ENCODE data around the gene OXLD1.

GRCh38 chr17:81666342-81667191, at the start of gene OXLD1, which contains the start of gene CCDC137:
- TF ChIP-seq CTCF (IDR thresholded peaks at IDR 0.05): no peak
- TF ChIP-seq POLR2A (IDR thresholded peaks at IDR 0.05): peak in 3 of 4 donors; percentile 65 to 91 (median 87)

All from esophagus squamous epithelium (tissue), 4 donors.